B cell (primary cell): ENCODE data around the gene NIPAL1.

Experiments
- EZH2 ChIP-seq: IDR thresholded peaks from 2 replicates; pipeline ENCODE4 v1.6.1; 2012; ENCODE audit warnings: borderline replicate concordance, low read depth, mild to moderate bottlenecking, moderate library complexity, low read length; ENCODE audit not compliant: insufficient read depth, poor library complexity, severe bottlenecking
- TF ChIP-seq, protein P1 (sequence below): fragments of 200-600 bp; IDR thresholded peaks from one replicate; pipeline ENCODE4 v1.8.0; 2022; ENCODE audit warnings: antibody characterized with exemption, mild to moderate bottlenecking

GRCh38 chr4:48035952-48036351 lies 19.4 kb downstream of the NIPAL1 start:
- TF ChIP-seq, protein P1, sequence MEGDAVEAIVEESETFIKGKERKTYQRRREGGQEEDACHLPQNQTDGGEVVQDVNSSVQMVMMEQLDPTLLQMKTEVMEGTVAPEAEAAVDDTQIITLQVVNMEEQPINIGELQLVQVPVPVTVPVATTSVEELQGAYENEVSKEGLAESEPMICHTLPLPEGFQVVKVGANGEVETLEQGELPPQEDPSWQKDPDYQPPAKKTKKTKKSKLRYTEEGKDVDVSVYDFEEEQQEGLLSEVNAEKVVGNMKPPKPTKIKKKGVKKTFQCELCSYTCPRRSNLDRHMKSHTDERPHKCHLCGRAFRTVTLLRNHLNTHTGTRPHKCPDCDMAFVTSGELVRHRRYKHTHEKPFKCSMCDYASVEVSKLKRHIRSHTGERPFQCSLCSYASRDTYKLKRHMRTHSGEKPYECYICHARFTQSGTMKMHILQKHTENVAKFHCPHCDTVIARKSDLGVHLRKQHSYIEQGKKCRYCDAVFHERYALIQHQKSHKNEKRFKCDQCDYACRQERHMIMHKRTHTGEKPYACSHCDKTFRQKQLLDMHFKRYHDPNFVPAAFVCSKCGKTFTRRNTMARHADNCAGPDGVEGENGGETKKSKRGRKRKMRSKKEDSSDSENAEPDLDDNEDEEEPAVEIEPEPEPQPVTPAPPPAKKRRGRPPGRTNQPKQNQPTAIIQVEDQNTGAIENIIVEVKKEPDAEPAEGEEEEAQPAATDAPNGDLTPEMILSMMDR: no peak
- TF ChIP-seq EZH2: no peak
